GM23338 (cell line): ENCODE results near the gene ADPRHL1. TPM values are rescaled to one million over a fixed set of nuclear protein-coding genes. Genes with fewer than 3 reads are reported as not detected.

Source experiments
- ATAC-seq: fragments of 200-7000 bp; cut with Tn5 transposase; 3 replicates; pipeline ENCODE4 v1.9.1; 2020
- DNase-seq: peaks from one replicate; pipeline ENCODE4 v3.0.0-alpha.2; 2015; ENCODE audit warnings: low spot score
- H2AFZ ChIP-seq: fragments of 200-600 bp; sonication (generic); 2 replicates; pipeline ENCODE4 v1.8.0; 2016; ENCODE audit warnings: antibody characterized with exemption, mild to moderate bottlenecking, moderate library complexity
- H3F3A ChIP-seq: fragments of 200-600 bp; sonication (generic); replicated peaks from 2 replicates; pipeline ENCODE4 v1.8.0; 2017; ENCODE audit warnings: antibody characterized with exemption, mixed run types, low read depth
- H3K27ac ChIP-seq: fragments of 200-600 bp; sonication (generic); 2 replicates; pipeline ENCODE4 v1.6.1; 2016; ENCODE audit warnings: low read depth
- H3K27me3 ChIP-seq: fragments of 200-600 bp; sonication (generic); 2 replicates; pipeline ENCODE4 v1.8.0; 2016; ENCODE audit warnings: mild to moderate bottlenecking, mixed run types, moderate library complexity; ENCODE audit not compliant: insufficient read depth
- H3K36me3 ChIP-seq: fragments of 200-600 bp; sonication (generic); 2 replicates; pipeline ENCODE4 v1.8.0; 2016; ENCODE audit warnings: mild to moderate bottlenecking; ENCODE audit not compliant: insufficient read depth
- H3K4me1 ChIP-seq: fragments of 200-600 bp; sonication (generic); 2 replicates; pipeline ENCODE4 v1.8.0; 2016; ENCODE audit warnings: mild to moderate bottlenecking, moderate library complexity; ENCODE audit not compliant: insufficient read depth
- H3K4me2 ChIP-seq: fragments of 200-600 bp; sonication (generic); 2 replicates; pipeline ENCODE4 v1.7.1; 2017; ENCODE audit warnings: mixed run types
- H3K4me3 ChIP-seq: fragments of 200-600 bp; sonication (generic); 2 replicates; pipeline ENCODE4 v1.6.1; 2016; ENCODE audit warnings: mixed run types
- H3K79me2 ChIP-seq: fragments of 200-600 bp; sonication (generic); replicated peaks from 2 replicates; pipeline ENCODE4 v1.8.0; 2017; ENCODE audit warnings: mild to moderate bottlenecking; ENCODE audit not compliant: insufficient read depth
- H3K9me2 ChIP-seq: fragments of 200-600 bp; sonication (generic); 2 replicates; pipeline ENCODE4 v1.8.0; 2017; ENCODE audit not compliant: insufficient read depth
- H4K20me1 ChIP-seq: fragments of 200-600 bp; sonication (generic); replicated peaks from 2 replicates; pipeline ENCODE4 v1.8.0; 2017; ENCODE audit warnings: mild to moderate bottlenecking; ENCODE audit not compliant: insufficient read depth
- H3K27ac Mint-ChIP-seq: 2 replicates; pipeline ENCODE4 v1.8.0; 2020; ENCODE audit warnings: inconsistent platforms, mild to moderate bottlenecking, moderate library complexity, mixed read lengths
- H3K27me3 Mint-ChIP-seq: 3 replicates; pipeline ENCODE4 v1.8.0; 2022; ENCODE audit warnings: low read depth, mild to moderate bottlenecking, moderate library complexity, mixed read lengths, inconsistent platforms; ENCODE audit not compliant: insufficient read depth, poor library complexity
- H3K36me3 Mint-ChIP-seq: 3 replicates; pipeline ENCODE4 v1.8.0; 2021; ENCODE audit warnings: low read depth, mild to moderate bottlenecking, inconsistent platforms, moderate library complexity, mixed read lengths
- H3K4me1 Mint-ChIP-seq: 3 replicates; pipeline ENCODE4 v1.8.0; 2020; ENCODE audit warnings: mild to moderate bottlenecking, inconsistent platforms, mixed read lengths
- H3K4me3 Mint-ChIP-seq: 3 replicates; pipeline ENCODE4 v1.8.0; 2021; ENCODE audit warnings: moderate library complexity, mild to moderate bottlenecking, inconsistent platforms, mixed read lengths
- H3K9me3 Mint-ChIP-seq: 3 replicates; pipeline ENCODE4 v1.8.0; 2020; ENCODE audit warnings: moderate library complexity, mild to moderate bottlenecking, inconsistent platforms, mixed read lengths
- EZH2 ChIP-seq: fragments of 200-600 bp; sonication (generic); IDR thresholded peaks from one replicate; pipeline ENCODE4 v1.8.0; 2017; ENCODE audit warnings: antibody characterized with exemption, mild to moderate bottlenecking, low read depth; ENCODE audit not compliant: unreplicated experiment
- EZH2phosphoT487 ChIP-seq: fragments of 200-600 bp; sonication (generic); IDR thresholded peaks from one replicate; pipeline ENCODE4 v1.8.1; 2018; ENCODE audit warnings: antibody characterized with exemption; ENCODE audit not compliant: unreplicated experiment
- JUNB ChIP-seq: IDR thresholded peaks from one replicate; pipeline ENCODE4 v1.6.1; 2016; ENCODE audit warnings: antibody characterized with exemption; ENCODE audit not compliant: unreplicated experiment
- ZNF114 ChIP-seq: fragments of 250-450 bp; sonication (Bioruptor Pico); IDR thresholded peaks from 2 replicates; pipeline ENCODE4 v1.5.0; 2020; ENCODE audit warnings: mild to moderate bottlenecking, moderate library complexity
- polyA plus RNA-seq: library from polyadenylated mRNA; unstranded; fragments of >200 nt; fragmentation: Nextera tagmentation; extraction: Ambion mirVana; gene quantifications from 2 replicates; pipeline ENCODE4 v1.2.1, GENCODE V29; 2016
- total RNA-seq: library from RNA; depleted of rRNA; stranded (reverse); fragments of >200 nt; shearing (Covaris generic); gene quantifications from 2 replicates; pipeline ENCODE4 v1.2.3, GENCODE V29; 2014
- TF ChIP-seq, protein P1 (sequence below): IDR thresholded peaks from 2 replicates; pipeline ENCODE4 v1.6.1; 2016; ENCODE audit warnings: antibody characterized with exemption
- TF ChIP-seq, protein P2 (sequence below): fragments of 250-450 bp; sonication (Bioruptor Pico); IDR thresholded peaks from 2 replicates; pipeline ENCODE4 v1.5.0; 2020; ENCODE audit warnings: mild to moderate bottlenecking, moderate library complexity
- TF ChIP-seq, protein P3 (sequence below), 2 experiments: fragments of 200-600 bp in 1 of 2; sonication (generic) in 1 of 2; conservative IDR thresholded peaks; 2 replicates each; pipeline versions ENCODE4 v1.5.1 to v1.6.1; 2016 to 2017; ENCODE audit warnings: antibody characterized with exemption in 2 of 2, low read depth in 2 of 2, mild to moderate bottlenecking in 2 of 2, moderate library complexity in 1 of 2

Gene ADPRHL1
- total and polyA plus RNA-seq, 2 experiments from 2014 or later = 0.80 to 1.0 TPM

DNA sequence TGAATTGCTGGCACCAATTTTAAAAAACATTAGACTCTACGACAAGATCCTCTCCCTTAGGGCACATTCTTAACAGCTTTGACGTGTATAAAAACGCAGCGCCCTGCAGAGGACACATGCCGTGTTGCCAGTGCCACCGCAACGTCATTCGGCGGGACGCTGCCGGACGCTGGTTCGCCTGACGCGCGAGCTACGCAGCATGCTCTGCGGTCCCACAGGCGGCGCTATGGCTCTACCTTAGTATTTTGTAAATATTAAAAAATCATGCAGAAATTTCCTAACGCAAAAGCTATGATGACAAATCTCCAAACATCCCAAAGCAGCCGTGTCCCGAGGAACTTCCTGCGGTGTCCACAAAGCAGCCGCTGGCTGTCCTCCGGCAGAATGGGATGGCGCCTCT lies 4.2 kb upstream of the ADPRHL1 start:
- peaks cover 6% of the 10 kb centered on the region; the same call in 2 of the 3 replicates for H3K4me1 Mint-ChIP-seq
- Histone ChIP-seq H3K4me1 (peaks cover 7% of the 10 kb centered on the region; the same call in 1 of the 2 replicates), H3F3A (0 out of 2 replicates have a peak, but pooled peaks cover 6% of the 10 kb centered on the region), H3K36me3 (peaks cover 32% of the 10 kb centered on the region; the same call in 1 of the 2 replicates), H2AFZ (no peak overlapping the region), H3K79me2 (no peaks in the 10 kb centered on the region; the same call in 1 of the 2 replicates), H3K4me3 (no peak overlapping the region), H3K27me3 (no peaks in the 10 kb centered on the region), H3K27ac (peak overlapping the region; percentile 63; the same call in 1 of the 2 replicates), H3K9me2 (no peaks in the 10 kb centered on the region), H4K20me1 (no peaks in the 10 kb centered on the region; the same call in 1 of the 2 replicates), H3K4me2 (no peak overlapping the region)
- no peak for TF ChIP-seq JUNB
- TF ChIP-seq, protein P1, sequence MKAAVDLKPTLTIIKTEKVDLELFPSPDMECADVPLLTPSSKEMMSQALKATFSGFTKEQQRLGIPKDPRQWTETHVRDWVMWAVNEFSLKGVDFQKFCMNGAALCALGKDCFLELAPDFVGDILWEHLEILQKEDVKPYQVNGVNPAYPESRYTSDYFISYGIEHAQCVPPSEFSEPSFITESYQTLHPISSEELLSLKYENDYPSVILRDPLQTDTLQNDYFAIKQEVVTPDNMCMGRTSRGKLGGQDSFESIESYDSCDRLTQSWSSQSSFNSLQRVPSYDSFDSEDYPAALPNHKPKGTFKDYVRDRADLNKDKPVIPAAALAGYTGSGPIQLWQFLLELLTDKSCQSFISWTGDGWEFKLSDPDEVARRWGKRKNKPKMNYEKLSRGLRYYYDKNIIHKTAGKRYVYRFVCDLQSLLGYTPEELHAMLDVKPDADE = no peak
- TF ChIP-seq, protein P2, sequence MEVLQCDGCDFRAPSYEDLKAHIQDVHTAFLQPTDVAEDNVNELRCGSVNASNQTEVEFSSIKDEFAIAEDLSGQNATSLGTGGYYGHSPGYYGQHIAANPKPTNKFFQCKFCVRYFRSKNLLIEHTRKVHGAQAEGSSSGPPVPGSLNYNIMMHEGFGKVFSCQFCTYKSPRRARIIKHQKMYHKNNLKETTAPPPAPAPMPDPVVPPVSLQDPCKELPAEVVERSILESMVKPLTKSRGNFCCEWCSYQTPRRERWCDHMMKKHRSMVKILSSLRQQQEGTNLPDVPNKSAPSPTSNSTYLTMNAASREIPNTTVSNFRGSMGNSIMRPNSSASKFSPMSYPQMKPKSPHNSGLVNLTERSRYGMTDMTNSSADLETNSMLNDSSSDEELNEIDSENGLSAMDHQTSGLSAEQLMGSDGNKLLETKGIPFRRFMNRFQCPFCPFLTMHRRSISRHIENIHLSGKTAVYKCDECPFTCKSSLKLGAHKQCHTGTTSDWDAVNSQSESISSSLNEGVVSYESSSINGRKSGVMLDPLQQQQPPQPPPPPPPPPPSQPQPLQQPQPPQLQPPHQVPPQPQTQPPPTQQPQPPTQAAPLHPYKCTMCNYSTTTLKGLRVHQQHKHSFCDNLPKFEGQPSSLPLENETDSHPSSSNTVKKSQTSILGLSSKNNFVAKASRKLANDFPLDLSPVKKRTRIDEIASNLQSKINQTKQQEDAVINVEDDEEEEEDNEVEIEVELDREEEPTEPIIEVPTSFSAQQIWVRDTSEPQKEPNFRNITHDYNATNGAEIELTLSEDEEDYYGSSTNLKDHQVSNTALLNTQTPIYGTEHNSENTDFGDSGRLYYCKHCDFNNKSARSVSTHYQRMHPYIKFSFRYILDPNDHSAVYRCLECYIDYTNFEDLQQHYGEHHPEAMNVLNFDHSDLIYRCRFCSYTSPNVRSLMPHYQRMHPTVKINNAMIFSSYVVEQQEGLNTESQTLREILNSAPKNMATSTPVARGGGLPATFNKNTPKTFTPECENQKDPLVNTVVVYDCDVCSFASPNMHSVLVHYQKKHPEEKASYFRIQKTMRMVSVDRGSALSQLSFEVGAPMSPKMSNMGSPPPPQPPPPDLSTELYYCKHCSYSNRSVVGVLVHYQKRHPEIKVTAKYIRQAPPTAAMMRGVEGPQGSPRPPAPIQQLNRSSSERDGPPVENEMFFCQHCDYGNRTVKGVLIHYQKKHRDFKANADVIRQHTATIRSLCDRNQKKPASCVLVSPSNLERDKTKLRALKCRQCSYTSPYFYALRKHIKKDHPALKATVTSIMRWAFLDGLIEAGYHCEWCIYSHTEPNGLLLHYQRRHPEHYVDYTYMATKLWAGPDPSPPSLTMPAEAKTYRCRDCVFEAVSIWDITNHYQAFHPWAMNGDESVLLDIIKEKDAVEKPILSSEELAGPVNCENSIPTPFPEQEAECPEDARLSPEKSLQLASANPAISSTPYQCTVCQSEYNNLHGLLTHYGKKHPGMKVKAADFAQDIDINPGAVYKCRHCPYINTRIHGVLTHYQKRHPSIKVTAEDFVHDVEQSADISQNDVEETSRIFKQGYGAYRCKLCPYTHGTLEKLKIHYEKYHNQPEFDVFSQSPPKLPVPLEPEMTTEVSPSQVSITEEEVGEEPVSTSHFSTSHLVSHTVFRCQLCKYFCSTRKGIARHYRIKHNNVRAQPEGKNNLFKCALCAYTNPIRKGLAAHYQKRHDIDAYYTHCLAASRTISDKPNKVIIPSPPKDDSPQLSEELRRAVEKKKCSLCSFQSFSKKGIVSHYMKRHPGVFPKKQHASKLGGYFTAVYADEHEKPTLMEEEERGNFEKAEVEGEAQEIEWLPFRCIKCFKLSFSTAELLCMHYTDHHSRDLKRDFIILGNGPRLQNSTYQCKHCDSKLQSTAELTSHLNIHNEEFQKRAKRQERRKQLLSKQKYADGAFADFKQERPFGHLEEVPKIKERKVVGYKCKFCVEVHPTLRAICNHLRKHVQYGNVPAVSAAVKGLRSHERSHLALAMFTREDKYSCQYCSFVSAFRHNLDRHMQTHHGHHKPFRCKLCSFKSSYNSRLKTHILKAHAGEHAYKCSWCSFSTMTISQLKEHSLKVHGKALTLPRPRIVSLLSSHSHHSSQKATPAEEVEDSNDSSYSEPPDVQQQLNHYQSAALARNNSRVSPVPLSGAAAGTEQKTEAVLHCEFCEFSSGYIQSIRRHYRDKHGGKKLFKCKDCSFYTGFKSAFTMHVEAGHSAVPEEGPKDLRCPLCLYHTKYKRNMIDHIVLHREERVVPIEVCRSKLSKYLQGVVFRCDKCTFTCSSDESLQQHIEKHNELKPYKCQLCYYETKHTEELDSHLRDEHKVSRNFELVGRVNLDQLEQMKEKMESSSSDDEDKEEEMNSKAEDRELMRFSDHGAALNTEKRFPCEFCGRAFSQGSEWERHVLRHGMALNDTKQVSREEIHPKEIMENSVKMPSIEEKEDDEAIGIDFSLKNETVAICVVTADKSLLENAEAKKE = no peak
- TF ChIP-seq, protein P3, sequence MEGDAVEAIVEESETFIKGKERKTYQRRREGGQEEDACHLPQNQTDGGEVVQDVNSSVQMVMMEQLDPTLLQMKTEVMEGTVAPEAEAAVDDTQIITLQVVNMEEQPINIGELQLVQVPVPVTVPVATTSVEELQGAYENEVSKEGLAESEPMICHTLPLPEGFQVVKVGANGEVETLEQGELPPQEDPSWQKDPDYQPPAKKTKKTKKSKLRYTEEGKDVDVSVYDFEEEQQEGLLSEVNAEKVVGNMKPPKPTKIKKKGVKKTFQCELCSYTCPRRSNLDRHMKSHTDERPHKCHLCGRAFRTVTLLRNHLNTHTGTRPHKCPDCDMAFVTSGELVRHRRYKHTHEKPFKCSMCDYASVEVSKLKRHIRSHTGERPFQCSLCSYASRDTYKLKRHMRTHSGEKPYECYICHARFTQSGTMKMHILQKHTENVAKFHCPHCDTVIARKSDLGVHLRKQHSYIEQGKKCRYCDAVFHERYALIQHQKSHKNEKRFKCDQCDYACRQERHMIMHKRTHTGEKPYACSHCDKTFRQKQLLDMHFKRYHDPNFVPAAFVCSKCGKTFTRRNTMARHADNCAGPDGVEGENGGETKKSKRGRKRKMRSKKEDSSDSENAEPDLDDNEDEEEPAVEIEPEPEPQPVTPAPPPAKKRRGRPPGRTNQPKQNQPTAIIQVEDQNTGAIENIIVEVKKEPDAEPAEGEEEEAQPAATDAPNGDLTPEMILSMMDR (conservative IDR thresholded peaks at IDR 0.05; ENCODE audit: low read depth in 2 of 2) = peak; percentile 42 to 47
- TF ChIP-seq EZH2 = no peak
- TF ChIP-seq ZNF114 (CRISPR knock-in tag) = no peak
- no peak for TF ChIP-seq EZH2phosphoT487
- H3K36me3 Mint-ChIP-seq = peaks cover 64% of the 10 kb centered on the region
- peaks cover 15% of the 10 kb centered on the region for H3K27me3 Mint-ChIP-seq
- H3K27ac Mint-ChIP-seq = 0 out of 2 replicates have a peak overlapping the region, but pooled peaks have one; percentile 66
- DNase-seq (peak; percentile 41), ATAC-seq (no peak)
- no peak overlapping the region for H3K4me3 Mint-ChIP-seq
- no peaks in the 10 kb centered on the region for H3K9me3 Mint-ChIP-seq
